Measurements from ENCODE around the gene LAPTM5.
A peak's percentile ranks its signal among the peaks of the same experiment; 100 is the strongest.

LAPTM5 gene

GRCh38 chr1:30712583-30712982 lies 45.0 kb downstream of the LAPTM5 start:
- DNase-seq, result no peak

DNA sequence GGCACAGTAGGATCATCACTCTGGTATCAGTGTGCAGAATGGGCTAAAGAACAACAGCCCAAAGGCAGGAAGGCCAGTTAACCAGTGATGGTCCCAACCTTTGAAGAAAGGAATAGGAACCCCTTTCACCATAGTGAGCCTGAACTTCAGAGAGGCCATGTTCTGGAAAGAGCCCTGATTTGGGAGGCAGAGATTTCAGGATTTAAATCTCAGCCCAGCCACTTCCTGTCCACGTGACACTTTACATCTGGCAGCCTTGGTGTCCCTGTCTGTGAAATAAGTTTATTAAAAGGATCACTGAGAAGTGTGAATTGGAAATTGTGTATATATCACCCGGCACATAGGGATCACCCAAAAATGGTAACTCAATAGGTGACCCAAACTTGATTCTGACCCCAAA lies 47.2 kb downstream of the LAPTM5 start:
- no peak for DNase-seq

GRCh38 chr1:30708361-30708728 lies 49.2 kb downstream of the LAPTM5 start:
- DNase-seq, result no peak

- DNase-seq, result peak; percentile 82
Measured at GRCh38 chr1:30707412-30708360, 49.9 kb downstream of the LAPTM5 start.

DNA sequence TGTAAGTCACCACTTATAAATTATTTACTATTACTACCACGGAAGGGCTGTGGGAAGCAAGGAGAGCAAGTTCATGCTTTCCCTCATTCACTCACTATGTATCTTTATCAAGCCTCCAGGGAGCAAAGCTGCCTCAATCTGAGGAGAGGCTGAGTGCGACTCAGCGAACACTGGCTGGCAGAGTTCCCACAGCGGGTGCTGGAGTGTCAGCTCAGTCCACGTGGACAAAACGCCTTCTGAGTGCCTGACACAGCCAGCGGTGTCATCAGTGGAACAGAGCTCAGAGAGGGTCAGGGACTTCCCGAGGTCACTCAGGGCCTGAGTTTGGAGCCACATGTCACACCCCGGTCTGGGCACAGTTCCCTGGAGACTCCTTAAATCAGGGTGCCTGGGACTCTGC lies 51.0 kb downstream of the LAPTM5 start:
- no peak for DNase-seq

- no peak for DNase-seq
Measured at GRCh38 chr1:30705698-30706097, 51.9 kb downstream of the LAPTM5 start.

- DNase-seq, result no peak
Measured at GRCh38 chr1:30704765-30705509, 52.6 kb downstream of the LAPTM5 start.

DNA sequence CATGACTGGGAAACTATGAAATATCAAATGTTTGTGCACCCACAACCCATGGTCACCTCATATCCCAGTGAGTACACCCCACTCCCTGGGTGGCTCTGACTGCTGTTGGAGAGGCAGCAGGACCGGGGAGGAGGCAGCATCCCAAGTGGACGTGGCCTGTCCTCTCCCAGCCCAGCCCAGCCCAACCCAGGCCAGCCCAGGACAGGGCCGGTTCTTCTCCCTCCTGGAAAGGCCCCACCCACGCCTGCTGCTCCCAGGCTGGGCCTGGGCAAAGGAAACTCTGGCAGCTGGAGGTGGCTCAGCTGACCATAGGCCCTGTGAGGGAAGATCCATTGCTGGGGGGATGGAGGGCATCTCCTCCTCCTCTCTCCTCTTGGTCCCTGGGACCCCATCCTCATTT lies 53.3 kb downstream of the LAPTM5 start:
- no peak for DNase-seq

- no peak for DNase-seq
Measured at GRCh38 chr1:30702823-30703222, 54.8 kb downstream of the LAPTM5 start.

DNA sequence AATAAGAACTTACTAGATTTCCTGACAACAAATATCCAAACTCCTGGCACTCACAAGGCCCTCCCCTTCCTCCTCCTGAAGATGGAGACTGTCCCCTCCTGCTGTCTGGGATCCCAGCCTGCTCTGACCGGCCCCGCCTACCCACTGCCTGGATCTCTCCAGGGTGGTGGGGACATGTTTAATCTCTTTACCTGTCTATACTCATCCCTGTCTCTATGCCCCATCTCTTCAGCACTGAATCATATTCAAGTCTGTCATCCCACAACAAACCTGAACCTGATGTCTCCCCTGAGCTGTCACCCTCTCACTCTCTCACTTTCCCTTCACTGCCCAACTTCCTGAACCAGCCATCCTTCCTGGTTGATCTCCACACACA lies 56.3 kb downstream of the LAPTM5 start:
- no peak for DNase-seq

- DNase-seq, result no peak
Measured at GRCh38 chr1:30700528-30701257, 56.9 kb downstream of the LAPTM5 start.

GRCh38 chr1:30699762-30700161 lies 57.8 kb downstream of the LAPTM5 start:
- DNase-seq, result no peak

- DNase-seq, result no peak
Measured at GRCh38 chr1:30698401-30698981, 59.1 kb downstream of the LAPTM5 start.

DNA sequence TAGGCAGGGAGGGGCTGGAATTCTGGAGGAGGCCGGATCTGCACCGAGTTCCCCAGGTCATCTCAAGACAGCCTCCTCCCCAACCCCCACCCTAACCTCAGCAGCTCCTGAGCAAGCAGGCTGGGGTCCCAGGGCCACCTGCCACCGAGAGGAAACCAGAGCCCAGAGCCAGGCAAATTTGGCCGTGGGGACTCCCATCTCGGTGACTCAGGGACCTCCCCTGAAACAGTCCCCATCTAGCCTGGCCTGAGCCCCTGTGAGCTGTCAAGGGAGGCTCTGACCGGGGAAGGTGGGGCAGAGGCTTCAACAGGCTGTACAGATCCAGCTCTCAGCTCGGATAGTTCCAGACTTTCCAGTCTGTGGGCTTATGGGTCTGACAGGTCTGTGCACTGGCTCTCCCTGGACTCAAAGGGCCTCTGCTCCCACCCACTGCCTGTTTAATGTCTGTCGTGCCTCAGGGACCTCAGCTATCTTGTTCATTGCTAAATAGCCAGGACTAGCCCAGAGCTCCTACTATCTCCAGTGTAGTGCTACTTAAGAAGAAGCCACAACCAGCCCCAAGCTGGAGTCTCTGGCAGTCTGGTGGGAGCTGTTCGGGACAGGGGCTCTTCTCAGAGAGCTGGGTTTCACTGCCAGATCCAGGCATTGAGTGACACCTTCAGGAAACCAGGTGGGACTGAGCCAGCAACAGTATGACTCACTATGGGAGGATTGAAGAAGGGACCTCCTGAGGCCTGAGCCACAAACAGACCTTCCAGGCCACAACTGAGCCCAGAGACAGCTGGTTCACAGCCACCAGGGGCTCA lies 59.8 kb downstream of the LAPTM5 start:
- DNase-seq, result no peak

DNA sequence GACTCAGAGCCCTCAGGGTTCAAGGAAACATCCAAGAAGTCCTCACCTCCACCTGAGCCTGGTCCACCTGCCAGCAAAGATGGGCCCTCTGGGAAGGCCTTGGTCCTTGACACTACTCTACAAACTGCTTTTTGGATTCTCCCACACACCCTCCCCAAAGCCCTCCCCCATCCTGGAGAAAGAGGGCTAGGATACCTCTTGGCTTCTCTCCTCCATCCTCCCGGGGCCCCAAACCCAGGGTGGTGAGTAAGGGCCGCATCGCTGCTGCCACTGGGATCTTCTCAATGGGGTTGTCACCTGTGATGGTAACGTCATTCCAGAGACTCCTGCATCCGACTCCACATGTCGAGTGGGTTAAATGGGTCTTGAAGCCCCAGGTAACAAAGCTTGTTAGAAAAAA lies 60.7 kb downstream of the LAPTM5 start:
- no peak for DNase-seq

DNA sequence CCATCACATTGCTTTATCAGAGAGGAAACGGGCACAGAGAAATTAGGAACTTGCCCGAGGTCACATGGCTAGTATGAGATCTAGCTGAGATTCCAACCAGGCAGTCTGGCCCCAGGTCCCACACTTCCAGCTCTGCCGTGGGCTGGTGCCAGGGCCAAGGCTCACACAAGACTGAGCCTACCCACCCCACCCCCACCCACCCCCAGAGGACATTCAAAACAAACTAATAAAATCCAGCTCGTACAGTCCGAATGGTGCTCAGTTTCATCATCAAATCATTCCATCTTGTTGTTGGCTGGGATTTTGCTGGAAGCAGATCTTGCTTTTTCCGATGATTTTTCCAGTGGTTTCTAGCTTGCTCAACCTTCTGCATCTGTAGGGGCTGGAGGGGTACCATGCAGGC lies 62.1 kb downstream of the LAPTM5 start:
- no peak for DNase-seq

DNA sequence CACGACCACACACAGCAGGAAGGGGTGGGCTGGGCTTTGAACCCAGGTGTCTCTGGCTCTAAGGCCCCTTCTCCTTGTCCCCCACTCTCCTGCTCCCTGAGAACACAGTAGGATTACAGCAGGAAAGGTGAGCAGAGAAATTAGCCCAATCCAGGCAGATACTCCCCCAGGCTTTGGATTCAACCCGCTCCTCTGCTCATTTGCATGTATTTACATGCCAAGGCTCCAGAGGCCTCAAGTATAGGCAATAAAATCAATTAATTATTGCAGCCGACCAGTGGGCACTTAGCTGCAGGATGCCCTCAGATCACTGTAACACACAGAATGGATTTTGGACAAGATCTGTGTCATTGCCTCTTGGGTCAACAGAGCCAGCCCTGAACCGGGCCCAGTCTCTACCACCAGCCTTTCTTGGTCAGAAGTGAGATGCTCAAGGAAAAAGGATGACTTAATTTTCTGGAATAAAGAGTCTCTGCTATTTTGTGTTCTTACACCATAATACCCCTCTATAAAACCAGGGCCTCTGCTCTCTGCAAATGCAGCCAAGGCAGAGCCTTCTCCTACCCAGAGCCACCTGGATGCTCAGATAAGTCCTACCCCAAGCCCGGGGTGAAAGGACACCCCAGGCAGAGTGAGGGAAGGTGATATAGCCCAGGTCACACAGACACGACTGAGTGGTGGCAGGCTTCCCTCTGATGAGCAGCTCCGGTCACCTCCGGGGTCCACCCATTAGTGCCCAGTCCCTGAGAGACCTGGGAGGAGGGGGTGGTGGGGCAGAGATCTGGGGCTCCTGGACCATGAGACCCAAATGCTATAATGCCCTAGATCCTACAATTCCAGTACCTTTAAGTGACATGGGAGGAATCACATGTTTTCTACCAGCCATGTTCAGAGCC lies 63.0 kb downstream of the LAPTM5 start:
- DNase-seq, result no peak

GRCh38 chr1:30693822-30694221 lies 63.8 kb downstream of the LAPTM5 start:
- DNase-seq, result no peak

DNA sequence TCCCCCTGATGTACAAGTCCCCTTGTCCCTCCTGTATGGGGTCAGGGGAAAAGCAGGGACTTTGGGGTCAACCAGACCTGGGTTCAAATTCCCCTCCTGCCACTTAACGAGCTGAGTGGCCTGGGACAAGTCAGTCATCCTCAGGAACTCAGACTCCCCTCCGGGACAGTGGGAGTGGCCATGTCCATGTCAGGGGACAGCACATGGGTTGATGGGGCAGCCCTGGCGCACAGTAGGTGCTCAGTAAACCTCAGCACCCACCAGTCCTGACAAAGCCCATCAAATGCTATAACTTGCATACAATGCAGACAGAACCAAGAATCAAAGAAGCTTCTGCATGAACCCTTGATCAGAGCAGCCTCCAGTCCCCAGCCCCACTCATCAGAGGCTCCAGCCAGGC lies 64.2 kb downstream of the LAPTM5 start:
- DNase-seq, result no peak

DNA sequence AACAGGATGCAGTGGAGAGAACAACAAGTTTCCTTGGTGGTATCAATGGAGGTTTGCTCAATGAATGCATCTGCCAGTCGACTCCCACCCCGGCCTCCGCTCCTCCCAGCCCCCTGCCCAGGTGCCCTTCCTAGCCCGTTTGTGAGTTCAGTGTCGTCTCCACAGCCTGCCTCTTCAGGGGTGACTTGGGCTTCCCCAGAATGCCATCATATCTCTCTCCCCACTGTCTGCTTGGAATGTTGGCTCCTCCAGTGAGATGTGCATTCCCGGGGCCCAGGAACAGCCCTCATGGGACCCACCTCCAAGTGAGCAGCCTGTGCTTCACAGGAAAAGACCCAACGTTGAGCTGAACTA lies 64.6 kb downstream of the LAPTM5 start:
- no peak for DNase-seq

DNA sequence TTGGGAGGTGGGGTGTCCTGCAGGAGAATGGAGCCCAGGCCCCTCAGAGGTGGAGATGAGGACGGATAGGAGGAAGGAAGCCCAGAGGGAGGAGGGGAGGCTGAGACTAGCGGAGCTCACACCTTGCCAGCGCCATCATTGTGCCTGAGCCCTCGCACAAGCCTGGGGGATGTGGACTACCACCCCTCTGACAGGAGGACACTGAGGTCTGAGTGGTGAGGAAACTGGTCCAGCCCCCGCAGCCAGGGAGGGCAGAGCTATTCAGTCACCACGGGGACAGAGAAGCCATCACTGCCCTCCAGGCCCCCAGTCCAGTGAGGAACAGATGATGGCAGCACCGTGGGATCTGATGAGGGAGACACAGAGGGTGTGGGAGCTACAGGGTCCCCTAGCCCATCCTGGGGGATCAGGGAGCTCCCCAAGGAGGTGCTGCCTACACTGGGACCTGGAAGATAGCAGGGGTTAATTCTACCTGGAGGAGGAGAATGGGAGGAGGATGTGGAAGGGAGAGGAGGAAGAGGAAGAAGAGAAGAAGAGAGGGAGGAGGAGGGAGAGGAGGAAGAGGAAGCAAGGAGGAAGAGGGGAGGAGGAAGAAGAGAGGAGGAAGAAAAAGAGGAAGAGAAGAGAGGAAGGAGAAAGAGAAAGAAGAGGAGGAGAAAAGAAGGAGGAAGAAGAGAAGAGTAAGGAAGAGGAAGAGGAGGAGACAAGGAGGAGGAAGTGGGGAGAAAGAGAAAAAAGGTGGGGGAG lies 65.2 kb downstream of the LAPTM5 start:
- no peak for DNase-seq
